SK-N-SH (cell line): Measurements from ENCODE around the gene ZNF597.

ENCODE experiments used
- EP300 ChIP-seq, 2 experiments: IDR thresholded peaks; 2 replicates each; pipeline versions ENCODE4 v1.4.0 to v1.6.1; 2012; ENCODE audit warnings: borderline replicate concordance in 1 of 2, low read depth in 1 of 2, low read length in 1 of 2
- EZH2phosphoT487 ChIP-seq: fragments of 200-600 bp; sonication (generic); IDR thresholded peaks from 2 replicates; pipeline ENCODE4 v1.6.1; 2017; ENCODE audit warnings: low read depth, mixed run types, mild to moderate bottlenecking, antibody characterized with exemption, moderate library complexity, borderline replicate concordance
- FOXM1 ChIP-seq: IDR thresholded peaks from 2 replicates; pipeline ENCODE4 v1.4.0; 2012; ENCODE audit warnings: low read depth, mild to moderate bottlenecking
- GABPA ChIP-seq: IDR thresholded peaks from 2 replicates; pipeline ENCODE4 v1.4.0; 2012; ENCODE audit warnings: low read depth, mild to moderate bottlenecking
- GATA2 ChIP-seq: sonication (generic); formaldehyde crosslinking; IDR thresholded peaks from 2 replicates; pipeline ENCODE4 v1.5.0; 2020; ENCODE audit warnings: mild to moderate bottlenecking, missing genetic modification reagents
- MEF2A ChIP-seq: IDR thresholded peaks from 2 replicates; pipeline ENCODE4 v1.4.0; 2012; ENCODE audit warnings: low read depth, borderline replicate concordance
- NFIC ChIP-seq: IDR thresholded peaks from 2 replicates; pipeline ENCODE4 v1.4.0; 2012; ENCODE audit warnings: borderline replicate concordance
- RXRA ChIP-seq: IDR thresholded peaks from 2 replicates; pipeline ENCODE4 v1.4.0; 2012; ENCODE audit warnings: low read depth, mild to moderate bottlenecking, borderline replicate concordance
- SMC3 ChIP-seq: IDR thresholded peaks from 2 replicates; pipeline ENCODE4 v1.6.1; 2012; ENCODE audit warnings: low read depth, low read length, improper control_type of control experiment
- TAF1 ChIP-seq: IDR thresholded peaks from 2 replicates; pipeline ENCODE4 v1.6.1; 2012; ENCODE audit warnings: low read depth, mild to moderate bottlenecking, low read length, moderate library complexity, borderline replicate concordance
- TCF12 ChIP-seq: IDR thresholded peaks from 2 replicates; pipeline ENCODE4 v1.4.0; 2012
- TF ChIP-seq, protein P1 (sequence below): fragments of 200-600 bp; sonication (generic); IDR thresholded peaks from 2 replicates; pipeline ENCODE4 v1.6.1; 2017; ENCODE audit warnings: antibody characterized with exemption, mild to moderate bottlenecking, moderate library complexity
- TF ChIP-seq, protein P2 (sequence below): IDR thresholded peaks from 2 replicates; pipeline ENCODE4 v1.4.0; 2012; ENCODE audit warnings: low read depth, borderline replicate concordance
- TF ChIP-seq, protein P3 (sequence below): IDR thresholded peaks from 2 replicates; pipeline ENCODE4 v1.6.1; 2012; ENCODE audit warnings: mild to moderate bottlenecking, low read depth, low read length, moderate library complexity

DNA sequence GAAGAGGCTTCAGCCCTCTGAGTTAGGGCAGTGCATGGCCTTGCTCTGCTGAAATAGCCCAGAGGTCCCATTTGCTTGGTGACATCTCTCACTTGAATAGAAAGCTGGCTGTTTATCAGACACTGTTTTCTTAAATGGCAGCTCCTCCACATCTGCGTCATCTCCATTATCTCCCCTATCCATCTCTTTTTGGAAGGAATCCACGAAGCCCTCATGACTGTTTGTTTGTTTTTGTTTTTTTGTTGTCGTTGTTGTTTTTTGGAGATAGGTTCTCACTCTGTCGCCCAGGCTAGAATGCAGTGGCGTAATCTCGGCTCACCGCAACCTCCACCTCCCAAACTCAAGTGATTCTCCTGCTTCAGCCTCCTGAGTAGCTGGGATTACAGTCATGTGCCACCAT is 16.8 kb upstream of the ZNF597 start:
- TF ChIP-seq EP300 (IDR thresholded peaks at IDR 0.05; ENCODE audit: borderline replicate concordance in 1 of 2, low read depth in 1 of 2, low read length in 1 of 2), result no peak
- TF ChIP-seq, protein P1, sequence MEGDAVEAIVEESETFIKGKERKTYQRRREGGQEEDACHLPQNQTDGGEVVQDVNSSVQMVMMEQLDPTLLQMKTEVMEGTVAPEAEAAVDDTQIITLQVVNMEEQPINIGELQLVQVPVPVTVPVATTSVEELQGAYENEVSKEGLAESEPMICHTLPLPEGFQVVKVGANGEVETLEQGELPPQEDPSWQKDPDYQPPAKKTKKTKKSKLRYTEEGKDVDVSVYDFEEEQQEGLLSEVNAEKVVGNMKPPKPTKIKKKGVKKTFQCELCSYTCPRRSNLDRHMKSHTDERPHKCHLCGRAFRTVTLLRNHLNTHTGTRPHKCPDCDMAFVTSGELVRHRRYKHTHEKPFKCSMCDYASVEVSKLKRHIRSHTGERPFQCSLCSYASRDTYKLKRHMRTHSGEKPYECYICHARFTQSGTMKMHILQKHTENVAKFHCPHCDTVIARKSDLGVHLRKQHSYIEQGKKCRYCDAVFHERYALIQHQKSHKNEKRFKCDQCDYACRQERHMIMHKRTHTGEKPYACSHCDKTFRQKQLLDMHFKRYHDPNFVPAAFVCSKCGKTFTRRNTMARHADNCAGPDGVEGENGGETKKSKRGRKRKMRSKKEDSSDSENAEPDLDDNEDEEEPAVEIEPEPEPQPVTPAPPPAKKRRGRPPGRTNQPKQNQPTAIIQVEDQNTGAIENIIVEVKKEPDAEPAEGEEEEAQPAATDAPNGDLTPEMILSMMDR, result no peak
- no peak for TF ChIP-seq GABPA
- no peak for TF ChIP-seq EZH2phosphoT487
- TF ChIP-seq, protein P2, sequence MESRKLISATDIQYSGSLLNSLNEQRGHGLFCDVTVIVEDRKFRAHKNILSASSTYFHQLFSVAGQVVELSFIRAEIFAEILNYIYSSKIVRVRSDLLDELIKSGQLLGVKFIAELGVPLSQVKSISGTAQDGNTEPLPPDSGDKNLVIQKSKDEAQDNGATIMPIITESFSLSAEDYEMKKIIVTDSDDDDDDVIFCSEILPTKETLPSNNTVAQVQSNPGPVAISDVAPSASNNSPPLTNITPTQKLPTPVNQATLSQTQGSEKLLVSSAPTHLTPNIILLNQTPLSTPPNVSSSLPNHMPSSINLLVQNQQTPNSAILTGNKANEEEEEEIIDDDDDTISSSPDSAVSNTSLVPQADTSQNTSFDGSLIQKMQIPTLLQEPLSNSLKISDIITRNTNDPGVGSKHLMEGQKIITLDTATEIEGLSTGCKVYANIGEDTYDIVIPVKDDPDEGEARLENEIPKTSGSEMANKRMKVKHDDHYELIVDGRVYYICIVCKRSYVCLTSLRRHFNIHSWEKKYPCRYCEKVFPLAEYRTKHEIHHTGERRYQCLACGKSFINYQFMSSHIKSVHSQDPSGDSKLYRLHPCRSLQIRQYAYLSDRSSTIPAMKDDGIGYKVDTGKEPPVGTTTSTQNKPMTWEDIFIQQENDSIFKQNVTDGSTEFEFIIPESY, result no peak
- TF ChIP-seq NFIC, result no peak
- TF ChIP-seq MEF2A, result no peak
- TF ChIP-seq GATA2 (CRISPR knock-in tag), result no peak
- no peak for TF ChIP-seq RXRA
- TF ChIP-seq, protein P3, sequence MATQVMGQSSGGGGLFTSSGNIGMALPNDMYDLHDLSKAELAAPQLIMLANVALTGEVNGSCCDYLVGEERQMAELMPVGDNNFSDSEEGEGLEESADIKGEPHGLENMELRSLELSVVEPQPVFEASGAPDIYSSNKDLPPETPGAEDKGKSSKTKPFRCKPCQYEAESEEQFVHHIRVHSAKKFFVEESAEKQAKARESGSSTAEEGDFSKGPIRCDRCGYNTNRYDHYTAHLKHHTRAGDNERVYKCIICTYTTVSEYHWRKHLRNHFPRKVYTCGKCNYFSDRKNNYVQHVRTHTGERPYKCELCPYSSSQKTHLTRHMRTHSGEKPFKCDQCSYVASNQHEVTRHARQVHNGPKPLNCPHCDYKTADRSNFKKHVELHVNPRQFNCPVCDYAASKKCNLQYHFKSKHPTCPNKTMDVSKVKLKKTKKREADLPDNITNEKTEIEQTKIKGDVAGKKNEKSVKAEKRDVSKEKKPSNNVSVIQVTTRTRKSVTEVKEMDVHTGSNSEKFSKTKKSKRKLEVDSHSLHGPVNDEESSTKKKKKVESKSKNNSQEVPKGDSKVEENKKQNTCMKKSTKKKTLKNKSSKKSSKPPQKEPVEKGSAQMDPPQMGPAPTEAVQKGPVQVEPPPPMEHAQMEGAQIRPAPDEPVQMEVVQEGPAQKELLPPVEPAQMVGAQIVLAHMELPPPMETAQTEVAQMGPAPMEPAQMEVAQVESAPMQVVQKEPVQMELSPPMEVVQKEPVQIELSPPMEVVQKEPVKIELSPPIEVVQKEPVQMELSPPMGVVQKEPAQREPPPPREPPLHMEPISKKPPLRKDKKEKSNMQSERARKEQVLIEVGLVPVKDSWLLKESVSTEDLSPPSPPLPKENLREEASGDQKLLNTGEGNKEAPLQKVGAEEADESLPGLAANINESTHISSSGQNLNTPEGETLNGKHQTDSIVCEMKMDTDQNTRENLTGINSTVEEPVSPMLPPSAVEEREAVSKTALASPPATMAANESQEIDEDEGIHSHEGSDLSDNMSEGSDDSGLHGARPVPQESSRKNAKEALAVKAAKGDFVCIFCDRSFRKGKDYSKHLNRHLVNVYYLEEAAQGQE, result no peak
- TF ChIP-seq FOXM1, result no peak
- no peak for TF ChIP-seq TAF1
- no peak for TF ChIP-seq TCF12
- TF ChIP-seq SMC3, result no peak
